GM12878 (cell line): ENCODE results near the gene FGD5. TPM values are rescaled to one million over a fixed set of nuclear protein-coding genes. Genes with fewer than 3 reads are reported as not detected.

Source experiments
- ATAC-seq: fragments of 200-7000 bp; cut with Tn5 transposase; 3 replicates; pipeline ENCODE4 v1.9.1; 2020; ENCODE audit warnings: mild to moderate bottlenecking, moderate library complexity
- BruUV-seq: library from RNA; stranded (reverse); fragments of 400-500 nt; replicated peaks from 2 replicates; lab custom pipeline; 2021; lab: Mats Ljungman, UMichigan
- CTCF ChIA-PET: fragments of 300-600 bp; sonication (Branson Sonifier 250); formaldehyde crosslinking; extraction: SDS; loops from one replicate; lab custom pipeline; 2021; ENCODE audit warnings: inconsistent platforms; lab: Yijun Ruan, JAX
- POLR2A ChIA-PET: fragments of 350-600 bp; formaldehyde crosslinking; extraction: SDS; loops from one replicate; lab custom pipeline; 2021; ENCODE audit warnings: inconsistent platforms; lab: Charles Lee
- RAD21 ChIA-PET: fragments of 300-600 bp; sonication (Branson Sonifier 250); formaldehyde crosslinking; loops from one replicate; lab custom pipeline; 2023; ENCODE audit warnings: antibody characterized with exemption; ENCODE audit not compliant: unreplicated experiment; lab: Charles Lee
- SMC1A ChIA-PET: fragments of 300-600 bp; sonication (Branson Sonifier 250); formaldehyde crosslinking; loops from one replicate; lab custom pipeline; 2023; ENCODE audit not compliant: unreplicated experiment, uncharacterized antibody; lab: Charles Lee
- DNase-seq: peaks from one replicate; pipeline ENCODE4 v3.0.0-alpha.2; 2011; ENCODE audit warnings: low read depth, low spot score
- FAIRE-seq: peaks from 3 replicates; lab custom pipeline; 2011; peaks lifted over from hg19 to GRCh38; lab: Jason Lieb, UNC
- H2AFZ ChIP-seq: 2 replicates; pipeline ENCODE4 v1.6.0; 2011; ENCODE audit warnings: low read depth, low read length, control low read depth; ENCODE audit not compliant: control insufficient read depth
- H3K27ac ChIP-seq: 2 replicates; pipeline ENCODE4 v1.5.1; 2011; ENCODE audit warnings: control low read depth; ENCODE audit not compliant: control insufficient read depth, insufficient read depth
- H3K27me3 ChIP-seq, 2 experiments: replicated peaks in 1 of 2; 2 replicates each; pipeline versions ENCODE4 v1.6.0 to v1.6.1; 2011; ENCODE audit warnings: low read length in 1 of 2; ENCODE audit not compliant: control insufficient read depth in 2 of 2, insufficient read depth in 2 of 2
- H3K36me3 ChIP-seq, 2 experiments: 2 replicates each; pipeline ENCODE4 v1.5.1; 2011; ENCODE audit warnings: low read length in 1 of 2; ENCODE audit not compliant: control insufficient read depth in 2 of 2, insufficient read depth in 2 of 2
- H3K4me1 ChIP-seq: 2 replicates; pipeline ENCODE4 v1.6.1; 2011; ENCODE audit warnings: mild to moderate bottlenecking, low read length, moderate library complexity, mixed read lengths; ENCODE audit not compliant: control insufficient read depth, insufficient read depth
- H3K4me2 ChIP-seq: 2 replicates; pipeline ENCODE4 v1.6.0; 2011; ENCODE audit warnings: control low read depth; ENCODE audit not compliant: control insufficient read depth, insufficient read depth
- H3K4me3 ChIP-seq: fragments of 200-600 bp; sonication (generic); 2 replicates; pipeline ENCODE4 v1.5.1; 2016
- H3K79me2 ChIP-seq: 2 replicates; pipeline ENCODE4 v1.6.0; 2011; ENCODE audit warnings: low read length; ENCODE audit not compliant: control insufficient read depth, insufficient read depth
- H3K9ac ChIP-seq: 2 replicates; pipeline ENCODE4 v1.8.0; 2011; ENCODE audit warnings: low read length, control low read depth, mixed read lengths; ENCODE audit not compliant: control insufficient read depth, insufficient read depth
- H3K9me3 ChIP-seq: replicated peaks from 3 replicates; pipeline ENCODE4 v1.5.1; 2011; ENCODE audit warnings: mild to moderate bottlenecking, low read length; ENCODE audit not compliant: control insufficient read depth, insufficient read depth
- H4K20me1 ChIP-seq: 2 replicates; pipeline ENCODE4 v1.6.0; 2011; ENCODE audit not compliant: control insufficient read depth, insufficient read depth
- FOS ChIP-seq: IDR thresholded peaks from 3 replicates; pipeline ENCODE4 v1.6.1; 2011; ENCODE audit warnings: borderline replicate concordance; ENCODE audit not compliant: insufficient read length; ENCODE audit errors: extremely low read depth
- FOXK2 ChIP-seq: fragments of 450-650 bp; IDR thresholded peaks from 2 replicates; pipeline ENCODE4 v1.6.1; 2017; ENCODE audit warnings: mild to moderate bottlenecking, moderate library complexity
- GATAD2B ChIP-seq: fragments of 450-650 bp; conservative IDR thresholded peaks from 2 replicates; pipeline ENCODE4 v1.6.1; 2017; ENCODE audit warnings: low read depth, mild to moderate bottlenecking, moderate library complexity
- JUNB ChIP-seq: IDR thresholded peaks from 2 replicates; pipeline ENCODE4 v1.6.1; 2016; ENCODE audit warnings: antibody characterized with exemption, mild to moderate bottlenecking
- RFX5 ChIP-seq: IDR thresholded peaks from 2 replicates; pipeline ENCODE4 v1.6.1; 2011; ENCODE audit warnings: low read depth, low read length, improper control_type of control experiment
- SMAD1 ChIP-seq: fragments of 450-650 bp; IDR thresholded peaks from 2 replicates; pipeline ENCODE4 v1.6.1; 2018; ENCODE audit warnings: mild to moderate bottlenecking, low read depth; ENCODE audit not compliant: partially characterized antibody
- TCF3 ChIP-seq: IDR thresholded peaks from 2 replicates; pipeline ENCODE4 v1.6.1; 2012; ENCODE audit warnings: low read depth, mild to moderate bottlenecking, low read length, borderline replicate concordance; ENCODE audit not compliant: insufficient read depth
- WGBS: methylation state at CpG from one replicate; pipeline ENCODE4 v1.1.6; 2016; ENCODE audit warnings: low lambda C conversion rate; ENCODE audit not compliant: insufficient replicate concordance, insufficient coverage; ENCODE audit errors: missing lambda C conversion rate; 5-methylcytosine and 5-hydroxymethylcytosine counted together
- in situ Hi-C: fragments of 300-500 bp; cut with MboI; formaldehyde crosslinking; loops from 9 replicates; pipeline ENCODE4 v1.14.3; 2018; ENCODE audit warnings: mixed read lengths
- intact Hi-C: fragments of 100-400 bp; cut with micrococcal nuclease; formaldehyde crosslinking; loops from one replicate; pipeline ENCODE4 v1.14.2; 2022; ENCODE audit not compliant: unreplicated experiment
- polyA plus RNA-seq, 11 experiments: library from polyadenylated mRNA; depleted of rRNA in 4 of 11; unstranded in 6 of 11; stranded (reverse) in 5 of 11; fragments of >200 nt; fragmentation: Nextera tagmentation in 4 of 11; fragmentation: Illumina TruSeq in 1 of 11; extraction: Ambion mirVana in 4 of 11; extraction: Trizol in 1 of 11; gene quantifications; 1 replicate in 1 of 11; 2 replicates in 10 of 11; pipeline versions ENCODE4 v1.2.1 to v1.2.3, GENCODE V29; 2011 to 2016; ENCODE audit warnings: inconsistent platforms in 2 of 11, missing spikeins in 2 of 11, low read depth in 1 of 11
- total RNA-seq, 4 experiments: library from RNA; depleted of rRNA in 3 of 4; stranded (reverse); fragments of >200 nt in 3 of 4; fragmentation: Illumina TruSeq in 1 of 4; extraction: Trizol in 1 of 4; gene quantifications; 2 replicates each; pipeline versions ENCODE4 v1.2.1 to v1.2.3, GENCODE V29; 2013 to 2021

FGD5 gene
- total and polyA plus RNA-seq, 10 of the 15 experiments (the other 5 are each of a cell fraction or from before 2014, with no cell fraction given), result 0.03 to 0.13 (median 0.11) TPM; not detected in 3

GRCh38 chr3:14810070-14810791 lies 8.5 kb upstream of the FGD5 start:
- no peaks in the 10 kb centered on the region for H4K20me1 ChIP-seq
- in situ Hi-C loops (no loop called here), intact Hi-C loops (no loop called here)
- H3K27ac ChIP-seq, result no peak overlapping the region
- no peak for ATAC-seq
- H3K4me1 ChIP-seq, result no peaks in the 10 kb centered on the region
- no peaks in the 10 kb centered on the region for H3K79me2 ChIP-seq
- TF ChIP-seq TCF3 (no peak), FOS (no peak), RFX5 (no peak), JUNB (no peak), FOXK2 (no peak), GATAD2B (no peak), SMAD1 (no peak)
- H3K4me3 ChIP-seq, result no peak overlapping the region
- H3K27me3 ChIP-seq, result peaks cover 14 to 21% of the 10 kb centered on the region in 2 experiments
- CTCF ChIA-PET, result no interaction called here
- WGBS, result 26% methylated on average over 32 of the region's 85 CpGs
- SMC1A ChIA-PET, result no interaction called here
- no TSS peak for BruUV-seq
- POLR2A ChIA-PET, result no interaction called here
- H3K4me2 ChIP-seq, result no peak overlapping the region
- no peaks in the 10 kb centered on the region for H3K9me3 ChIP-seq
- RAD21 ChIA-PET, result no interaction called here
- no peak for DNase-seq
- no peak overlapping the region for H3K9ac ChIP-seq
- H2AFZ ChIP-seq, result no peak overlapping the region
- no peak for FAIRE-seq
- no peaks in the 10 kb centered on the region for H3K36me3 ChIP-seq
